H9 (cell line): ENCODE results near the gene FARSA. TPM values are rescaled to one million over a fixed set of nuclear protein-coding genes. Genes with fewer than 3 reads are reported as not detected.

Experiments used
- DNase-seq: peaks from one replicate; pipeline ENCODE4 v3.0.0-alpha.2; 2017
- H2AFZ ChIP-seq: one replicate; pipeline ENCODE4 v1.6.1; 2013; ENCODE audit warnings: mild to moderate bottlenecking, low read length, control low read depth, moderate library complexity
- H2AK5ac ChIP-seq: 2 replicates; pipeline ENCODE4 v1.6.1; 2013; ENCODE audit warnings: low read length, control low read depth, mixed read lengths; ENCODE audit not compliant: insufficient read length
- H2BK120ac ChIP-seq: one replicate; pipeline ENCODE4 v1.6.1; 2013; ENCODE audit warnings: low read depth, mild to moderate bottlenecking, low read length, control low read depth, inconsistent platforms; ENCODE audit not compliant: poor library complexity, severe bottlenecking
- H2BK12ac ChIP-seq: 2 replicates; pipeline ENCODE4 v1.6.1; 2013; ENCODE audit warnings: low read length, control low read depth, mixed read lengths, low read depth; ENCODE audit not compliant: insufficient read length
- H2BK15ac ChIP-seq: 2 replicates; pipeline ENCODE4 v1.6.1; 2013; ENCODE audit warnings: low read depth, low read length, control low read depth
- H2BK20ac ChIP-seq: one replicate; pipeline ENCODE4 v1.6.1; 2013; ENCODE audit warnings: low read depth, mild to moderate bottlenecking, low read length, control low read depth, inconsistent platforms; ENCODE audit not compliant: poor library complexity, severe bottlenecking
- H2BK5ac ChIP-seq: 2 replicates; pipeline ENCODE4 v1.6.1; 2013; ENCODE audit warnings: low read length, control low read depth, mixed read lengths; ENCODE audit not compliant: insufficient read length
- H3K14ac ChIP-seq: 2 replicates; pipeline ENCODE4 v1.6.1; 2013; ENCODE audit warnings: low read length, control low read depth; ENCODE audit not compliant: insufficient read depth
- H3K18ac ChIP-seq: 2 replicates; pipeline ENCODE4 v1.6.1; 2013; ENCODE audit warnings: low read depth, mild to moderate bottlenecking, mixed read lengths, low read length, control low read depth; ENCODE audit not compliant: insufficient read length
- H3K23ac ChIP-seq: 2 replicates; pipeline ENCODE4 v1.6.1; 2013; ENCODE audit warnings: low read length, control low read depth, mixed read lengths, low read depth; ENCODE audit not compliant: insufficient read length
- H3K23me2 ChIP-seq: 2 replicates; pipeline ENCODE4 v1.6.1; 2013; ENCODE audit warnings: low read depth, mild to moderate bottlenecking, mixed read lengths, low read length, control low read depth; ENCODE audit not compliant: insufficient read length, poor library complexity, severe bottlenecking
- H3K27ac ChIP-seq: 2 replicates; pipeline ENCODE4 v1.5.1; 2013; ENCODE audit warnings: low read length, control low read depth, mixed read lengths, low read depth; ENCODE audit not compliant: insufficient read length
- H3K27me3 ChIP-seq: 2 replicates; pipeline ENCODE4 v1.6.1; 2013; ENCODE audit warnings: low read length, control low read depth, inconsistent platforms; ENCODE audit not compliant: insufficient read depth
- H3K4ac ChIP-seq: 2 replicates; pipeline ENCODE4 v1.6.1; 2013; ENCODE audit warnings: low read depth, mild to moderate bottlenecking, control low read depth, inconsistent platforms, low read length, moderate library complexity
- H3K4me1 ChIP-seq: 2 replicates; pipeline ENCODE4 v1.6.1; 2013; ENCODE audit warnings: low read length, control low read depth, inconsistent platforms; ENCODE audit not compliant: insufficient read depth
- H3K4me2 ChIP-seq: 2 replicates; pipeline ENCODE4 v1.6.1; 2013; ENCODE audit warnings: low read length, control low read depth, mixed read lengths; ENCODE audit not compliant: insufficient read length, insufficient read depth
- H3K56ac ChIP-seq: 2 replicates; pipeline ENCODE4 v1.6.1; 2013; ENCODE audit warnings: low read depth, mild to moderate bottlenecking, mixed read lengths, low read length, control low read depth; ENCODE audit not compliant: insufficient read length
- H3K79me1 ChIP-seq: 2 replicates; pipeline ENCODE4 v1.6.1; 2013; ENCODE audit warnings: low read depth, mild to moderate bottlenecking, moderate library complexity, low read length, control low read depth, inconsistent platforms; ENCODE audit not compliant: insufficient read depth, poor library complexity, severe bottlenecking
- H3K79me2 ChIP-seq: 2 replicates; pipeline ENCODE4 v1.6.1; 2013; ENCODE audit warnings: low read length, control low read depth, inconsistent platforms; ENCODE audit not compliant: insufficient read depth
- H3K9ac ChIP-seq: 2 replicates; pipeline ENCODE4 v1.6.1; 2013; ENCODE audit warnings: low read length, control low read depth, mixed read lengths; ENCODE audit not compliant: insufficient read length; ENCODE audit errors: extremely low read depth
- H3K9me3 ChIP-seq: one replicate; pipeline ENCODE4 v1.6.1; 2013; ENCODE audit warnings: low read depth, low read length, inconsistent platforms; ENCODE audit not compliant: control insufficient read depth
- H3T11ph ChIP-seq: one replicate; pipeline ENCODE4 v1.6.1; 2013; ENCODE audit warnings: mild to moderate bottlenecking, low read length, control low read depth, inconsistent platforms
- H4K20me1 ChIP-seq: one replicate; pipeline ENCODE4 v1.6.1; 2013; ENCODE audit not compliant: control insufficient read depth, insufficient read length, insufficient read depth
- H4K5ac ChIP-seq: 2 replicates; pipeline ENCODE4 v1.6.1; 2013; ENCODE audit warnings: low read depth, mild to moderate bottlenecking, mixed read lengths, low read length, control low read depth; ENCODE audit not compliant: insufficient read length
- H4K8ac ChIP-seq: replicated peaks from 2 replicates; pipeline ENCODE4 v1.6.1; 2013; ENCODE audit warnings: low read length, control low read depth, mixed read lengths, low read depth; ENCODE audit not compliant: insufficient read length
- H4K91ac ChIP-seq: 2 replicates; pipeline ENCODE4 v1.6.1; 2013; ENCODE audit warnings: low read depth, mild to moderate bottlenecking, moderate library complexity, mixed read lengths, low read length, control low read depth; ENCODE audit not compliant: insufficient read length
- H3K27ac Mint-ChIP-seq, 3 experiments: 2 replicates in 2 of 3; 3 replicates in 1 of 3; pipeline ENCODE4 v1.8.0; 2020 to 2021; ENCODE audit warnings: mixed read lengths in 3 of 3, mild to moderate bottlenecking in 1 of 3, moderate library complexity in 1 of 3
- H3K27me3 Mint-ChIP-seq: 2 replicates; pipeline ENCODE4 v1.8.0; 2021; ENCODE audit warnings: low read depth, mild to moderate bottlenecking, moderate library complexity, mixed read lengths
- H3K36me3 Mint-ChIP-seq, 3 experiments: 2 replicates in 2 of 3; 3 replicates in 1 of 3; pipeline ENCODE4 v1.8.0; 2020 to 2021; ENCODE audit warnings: low read depth in 3 of 3, mixed read lengths in 3 of 3; ENCODE audit not compliant: insufficient read depth in 1 of 3
- H3K4me1 Mint-ChIP-seq, 2 experiments: 2 replicates each; pipeline ENCODE4 v1.8.0; 2020; ENCODE audit warnings: mixed read lengths in 2 of 2
- H3K4me3 Mint-ChIP-seq, 2 experiments: 2 replicates in 1 of 2; 3 replicates in 1 of 2; pipeline ENCODE4 v1.8.0; 2020 to 2021; ENCODE audit warnings: mild to moderate bottlenecking in 2 of 2, mixed read lengths in 2 of 2, moderate library complexity in 1 of 2
- H3K9me3 Mint-ChIP-seq, 2 experiments: 2 replicates in 1 of 2; 3 replicates in 1 of 2; pipeline ENCODE4 v1.8.0; 2020; ENCODE audit warnings: mild to moderate bottlenecking in 2 of 2, mixed read lengths in 2 of 2, moderate library complexity in 1 of 2
- WGBS: extraction: QIAGEN DNeasy Blood & Tissue Kit; methylation state at CpG from one replicate; pipeline ENCODE4 v1.1.7; 2013; ENCODE audit warnings: missing lambda C conversion rate, low lambda C conversion rate, mixed read lengths; ENCODE audit not compliant: insufficient read length; ENCODE audit errors: extremely low coverage; 5-methylcytosine and 5-hydroxymethylcytosine counted together
- total RNA-seq: library from RNA; stranded (reverse); gene quantifications from 2 replicates; pipeline ENCODE4 v1.2.1, GENCODE V29; 2021
- TF ChIP-seq, protein P1 (sequence below): fragments of 200-600 bp; sonication (generic); conservative IDR thresholded peaks from 3 replicates; pipeline ENCODE4 v1.8.0; 2021; ENCODE audit warnings: antibody characterized with exemption, mild to moderate bottlenecking

Gene FARSA
- total RNA-seq, 1 experiment from 2014 or later = 110 TPM

DNA sequence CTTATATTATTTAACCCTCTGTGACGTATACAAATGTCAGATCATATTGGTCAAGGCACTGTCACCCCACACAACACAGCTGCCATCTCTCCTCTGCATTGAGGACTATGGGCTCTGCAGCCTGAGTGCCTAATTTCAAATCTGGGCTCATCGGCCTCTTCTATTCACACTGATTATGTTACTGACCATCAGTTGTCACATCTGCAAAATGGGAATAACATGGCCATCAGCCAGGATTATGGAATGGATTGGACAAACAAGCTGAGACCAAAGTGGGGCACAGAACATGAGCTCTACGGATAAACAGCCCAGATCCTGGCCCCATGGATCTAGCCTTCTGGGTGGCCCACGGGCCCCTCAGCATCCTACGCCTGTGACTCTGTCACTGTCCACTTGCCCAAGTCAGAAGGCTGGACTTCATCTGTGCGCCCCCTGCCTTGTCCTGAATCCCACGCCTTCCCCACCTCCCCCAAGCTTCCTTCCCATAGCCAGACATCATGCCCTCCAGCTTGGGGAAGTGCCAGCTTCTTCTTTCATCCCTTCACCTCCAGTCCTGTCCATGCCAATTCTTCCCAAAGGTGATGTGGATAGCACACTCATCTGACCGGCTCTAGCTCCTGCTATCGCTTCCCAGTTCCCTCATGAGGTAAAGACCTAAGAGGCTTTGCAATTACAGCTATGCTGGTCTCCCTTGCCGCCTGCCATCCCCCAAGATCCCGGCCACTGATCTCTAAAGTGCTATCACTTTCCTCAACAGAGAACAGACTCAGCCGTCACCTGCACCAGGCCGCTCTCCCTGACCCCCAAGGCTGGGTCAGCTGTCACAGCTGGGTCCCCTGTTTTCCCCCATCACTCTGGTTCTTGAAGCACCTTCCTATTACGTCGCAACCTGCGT lies 872 bp downstream of the FARSA start:
- H3K27me3 Mint-ChIP-seq = no peaks in the 10 kb centered on the region
- H4K91ac ChIP-seq = no peak overlapping the region
- H2BK120ac ChIP-seq = no peak overlapping the region
- DNase-seq = no peak
- no peaks in the 10 kb centered on the region; the same call in 1 of the 2 replicates for H3K4me1 ChIP-seq
- H3K14ac ChIP-seq = no peak overlapping the region
- no peak overlapping the region for H2AFZ ChIP-seq
- peaks cover 24 to 40% (median 34%) of the 10 kb centered on the region in 3 experiments for H3K36me3 Mint-ChIP-seq
- H3K9me3 Mint-ChIP-seq = no peaks in the 10 kb centered on the region
- peaks cover 15 to 26% of the 10 kb centered on the region in 2 experiments for H3K4me1 Mint-ChIP-seq
- peak overlapping the region; percentile 99 for H3K4me3 Mint-ChIP-seq
- H2BK15ac ChIP-seq = no peak overlapping the region
- H4K5ac ChIP-seq = no peak overlapping the region
- TF ChIP-seq, protein P1, sequence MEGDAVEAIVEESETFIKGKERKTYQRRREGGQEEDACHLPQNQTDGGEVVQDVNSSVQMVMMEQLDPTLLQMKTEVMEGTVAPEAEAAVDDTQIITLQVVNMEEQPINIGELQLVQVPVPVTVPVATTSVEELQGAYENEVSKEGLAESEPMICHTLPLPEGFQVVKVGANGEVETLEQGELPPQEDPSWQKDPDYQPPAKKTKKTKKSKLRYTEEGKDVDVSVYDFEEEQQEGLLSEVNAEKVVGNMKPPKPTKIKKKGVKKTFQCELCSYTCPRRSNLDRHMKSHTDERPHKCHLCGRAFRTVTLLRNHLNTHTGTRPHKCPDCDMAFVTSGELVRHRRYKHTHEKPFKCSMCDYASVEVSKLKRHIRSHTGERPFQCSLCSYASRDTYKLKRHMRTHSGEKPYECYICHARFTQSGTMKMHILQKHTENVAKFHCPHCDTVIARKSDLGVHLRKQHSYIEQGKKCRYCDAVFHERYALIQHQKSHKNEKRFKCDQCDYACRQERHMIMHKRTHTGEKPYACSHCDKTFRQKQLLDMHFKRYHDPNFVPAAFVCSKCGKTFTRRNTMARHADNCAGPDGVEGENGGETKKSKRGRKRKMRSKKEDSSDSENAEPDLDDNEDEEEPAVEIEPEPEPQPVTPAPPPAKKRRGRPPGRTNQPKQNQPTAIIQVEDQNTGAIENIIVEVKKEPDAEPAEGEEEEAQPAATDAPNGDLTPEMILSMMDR = no peak
- no peaks in the 10 kb centered on the region for H4K20me1 ChIP-seq
- peak overlapping the region; percentile 87 for H3K9ac ChIP-seq
- H3K18ac ChIP-seq = no peak overlapping the region
- H3K23me2 ChIP-seq = peaks cover 4% of the 10 kb centered on the region
- no peak overlapping the region for H2AK5ac ChIP-seq
- no peak overlapping the region for H3K27ac ChIP-seq
- no peak overlapping the region for H4K8ac ChIP-seq
- no peak overlapping the region for H2BK12ac ChIP-seq
- no peak overlapping the region for H2BK20ac ChIP-seq
- H3K79me2 ChIP-seq = peaks cover 9% of the 10 kb centered on the region; the same call in 1 of the 2 replicates
- H3K4me2 ChIP-seq = peak overlapping the region; percentile 95
- H3K4ac ChIP-seq = no peak overlapping the region
- no peaks in the 10 kb centered on the region for H3K27me3 ChIP-seq
- H3T11ph ChIP-seq = no peak overlapping the region
- no CpG with 5 or more reads among the region's 16 CpGs for WGBS
- peaks cover 6% of the 10 kb centered on the region for H3K79me1 ChIP-seq
- no peak overlapping the region for H2BK5ac ChIP-seq
- peak overlapping the region; percentile 83 to 92 (median 90) for H3K27ac Mint-ChIP-seq
- H3K9me3 ChIP-seq = no peaks in the 10 kb centered on the region
- H3K56ac ChIP-seq = no peak overlapping the region
- H3K23ac ChIP-seq = no peak overlapping the region
